ENCODE data around the gene SPRED2. TPM values are rescaled to one million over a fixed set of nuclear protein-coding genes. Genes with fewer than 3 reads are reported as not detected.

SPRED2 gene
- total RNA-seq, 1 donor from 2014 or later, result 55.8 TPM

DNA sequence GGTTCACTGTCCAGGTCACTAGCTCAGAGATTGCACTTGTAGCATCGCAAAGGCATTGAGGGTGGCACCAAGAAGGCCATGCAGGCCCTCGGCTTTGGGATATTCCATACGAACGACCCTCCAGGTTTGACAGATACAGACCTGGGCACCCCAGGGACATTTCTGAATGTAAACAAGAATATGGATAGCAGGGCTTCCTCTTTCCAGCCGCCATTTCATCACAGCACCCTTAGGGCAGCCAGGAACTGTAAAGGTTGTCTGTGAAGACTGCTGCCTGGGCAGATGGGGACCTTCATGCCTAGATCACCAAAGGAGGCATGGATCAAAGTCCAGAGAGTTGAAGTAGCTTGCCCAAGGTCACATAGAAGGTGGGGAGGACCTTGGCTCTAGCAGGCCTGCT lies 134.3 kb downstream of the SPRED2 start:
- Mint-ChIP-seq H3K4me1 (peaks cover 51% of the 10 kb centered on the region), H3K9me3 (no peaks in the 10 kb centered on the region), H3K27ac (ENCODE audit: unreplicated experiment) (no peak overlapping the region), H3K4me3 (no peak overlapping the region), H3K36me3 (ENCODE audit: low read depth) (peaks cover 1% of the 10 kb centered on the region), H3K27me3 (ENCODE audit: low read depth) (no peaks in the 10 kb centered on the region)
- TF ChIP-seq, protein P1, sequence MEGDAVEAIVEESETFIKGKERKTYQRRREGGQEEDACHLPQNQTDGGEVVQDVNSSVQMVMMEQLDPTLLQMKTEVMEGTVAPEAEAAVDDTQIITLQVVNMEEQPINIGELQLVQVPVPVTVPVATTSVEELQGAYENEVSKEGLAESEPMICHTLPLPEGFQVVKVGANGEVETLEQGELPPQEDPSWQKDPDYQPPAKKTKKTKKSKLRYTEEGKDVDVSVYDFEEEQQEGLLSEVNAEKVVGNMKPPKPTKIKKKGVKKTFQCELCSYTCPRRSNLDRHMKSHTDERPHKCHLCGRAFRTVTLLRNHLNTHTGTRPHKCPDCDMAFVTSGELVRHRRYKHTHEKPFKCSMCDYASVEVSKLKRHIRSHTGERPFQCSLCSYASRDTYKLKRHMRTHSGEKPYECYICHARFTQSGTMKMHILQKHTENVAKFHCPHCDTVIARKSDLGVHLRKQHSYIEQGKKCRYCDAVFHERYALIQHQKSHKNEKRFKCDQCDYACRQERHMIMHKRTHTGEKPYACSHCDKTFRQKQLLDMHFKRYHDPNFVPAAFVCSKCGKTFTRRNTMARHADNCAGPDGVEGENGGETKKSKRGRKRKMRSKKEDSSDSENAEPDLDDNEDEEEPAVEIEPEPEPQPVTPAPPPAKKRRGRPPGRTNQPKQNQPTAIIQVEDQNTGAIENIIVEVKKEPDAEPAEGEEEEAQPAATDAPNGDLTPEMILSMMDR (conservative IDR thresholded peaks at IDR 0.05), result no peak
- DNase-seq (ENCODE audit: low read depth, low spot score), result no peak

- TF ChIP-seq, protein P1 (conservative IDR thresholded peaks at IDR 0.05), result no peak
- no peaks in the 10 kb centered on the region for H3K9me3 Mint-ChIP-seq
- H3K36me3 Mint-ChIP-seq (ENCODE audit: low read depth), result no peaks in the 10 kb centered on the region
- H3K4me3 Mint-ChIP-seq, result no peak overlapping the region
- no peaks in the 10 kb centered on the region for H3K27me3 Mint-ChIP-seq (ENCODE audit: low read depth)
- H3K4me1 Mint-ChIP-seq, result peaks cover 51% of the 10 kb centered on the region
- no peak overlapping the region for H3K27ac Mint-ChIP-seq (ENCODE audit: unreplicated experiment)
- DNase-seq (ENCODE audit: low read depth, low spot score), result no peak
Observed at GRCh38 chr2:65297544-65297943, 134.9 kb downstream of the SPRED2 start.

DNA sequence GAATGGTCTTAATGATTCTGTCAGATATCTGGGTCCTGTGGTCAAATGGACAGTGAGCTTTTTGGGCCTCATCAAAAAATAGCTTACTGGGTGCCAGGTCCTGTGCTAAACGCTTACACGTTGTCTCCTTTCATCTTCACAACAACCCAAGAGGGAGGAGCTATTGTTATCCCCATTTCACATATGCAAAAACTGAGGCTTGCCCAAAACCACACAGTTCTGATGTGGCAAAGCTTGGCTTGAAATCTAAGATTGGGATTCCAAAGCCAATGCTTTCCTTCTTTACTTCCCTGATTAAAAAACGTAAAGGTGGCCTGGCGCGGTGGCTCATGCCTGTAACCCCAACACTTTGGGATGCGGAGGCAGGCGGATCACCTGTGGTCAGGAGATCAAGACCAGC lies 135.4 kb downstream of the SPRED2 start:
- DNase-seq (ENCODE audit: low read depth, low spot score), result no peak
- peaks cover 47% of the 10 kb centered on the region for H3K4me1 Mint-ChIP-seq
- TF ChIP-seq, protein P1 (conservative IDR thresholded peaks at IDR 0.05), result no peak
- no peak overlapping the region for H3K4me3 Mint-ChIP-seq
- H3K27ac Mint-ChIP-seq (ENCODE audit: unreplicated experiment), result no peak overlapping the region
- H3K36me3 Mint-ChIP-seq (ENCODE audit: low read depth), result no peaks in the 10 kb centered on the region
- no peaks in the 10 kb centered on the region for H3K27me3 Mint-ChIP-seq (ENCODE audit: low read depth)
- H3K9me3 Mint-ChIP-seq, result no peaks in the 10 kb centered on the region

DNA sequence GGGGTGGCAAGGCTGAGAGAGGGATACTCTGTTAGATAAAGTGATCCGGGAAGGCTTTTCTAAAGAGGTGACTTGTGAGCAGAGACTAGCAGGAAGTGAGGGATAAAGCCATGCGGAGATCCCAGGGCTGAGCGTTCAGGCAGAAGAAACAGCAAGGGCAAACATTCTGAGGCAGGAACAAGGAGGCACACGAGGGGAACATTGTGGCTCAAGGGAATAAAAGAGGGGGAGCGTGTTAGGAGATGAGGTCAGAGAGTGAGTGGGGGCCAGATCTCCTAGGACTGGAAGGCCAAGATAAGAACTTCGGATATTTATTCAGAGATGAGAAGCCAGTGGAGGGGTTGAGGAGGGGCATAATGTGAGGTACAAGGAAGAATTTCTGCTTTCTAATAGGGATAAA lies 137.7 kb downstream of the SPRED2 start:
- no peaks in the 10 kb centered on the region for H3K27me3 Mint-ChIP-seq (ENCODE audit: low read depth)
- TF ChIP-seq, protein P1 (conservative IDR thresholded peaks at IDR 0.05), result no peak
- peaks cover 38% of the 10 kb centered on the region for H3K4me1 Mint-ChIP-seq
- no peaks in the 10 kb centered on the region for H3K9me3 Mint-ChIP-seq
- no peak for DNase-seq (ENCODE audit: low read depth, low spot score)
- H3K36me3 Mint-ChIP-seq (ENCODE audit: low read depth), result no peaks in the 10 kb centered on the region
- H3K4me3 Mint-ChIP-seq, result no peak overlapping the region
- H3K27ac Mint-ChIP-seq (ENCODE audit: unreplicated experiment), result peak overlapping the region; percentile 2

DNA sequence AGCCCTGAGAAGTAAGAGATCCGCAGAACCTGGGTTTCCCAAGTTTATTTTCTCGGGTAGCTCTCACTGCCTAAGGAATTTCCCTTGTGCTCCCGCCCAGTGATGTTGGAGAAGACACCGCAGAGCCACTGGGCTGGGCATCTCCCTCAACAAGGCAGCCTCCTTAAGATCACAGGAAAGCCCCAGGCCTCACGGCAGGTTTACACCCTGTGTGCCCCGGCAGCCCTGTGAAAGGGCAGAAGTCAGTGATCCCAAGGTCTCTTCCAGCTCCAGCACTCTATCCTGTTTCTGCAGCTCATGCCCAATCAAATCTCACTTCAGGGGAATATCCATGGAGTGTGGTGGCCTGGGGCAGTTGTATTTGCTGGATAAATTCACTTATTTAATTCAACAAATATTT lies 138.3 kb downstream of the SPRED2 start:
- Mint-ChIP-seq H3K27me3 (ENCODE audit: low read depth) (no peaks in the 10 kb centered on the region), H3K4me3 (no peak overlapping the region), H3K4me1 (peaks cover 34% of the 10 kb centered on the region), H3K27ac (ENCODE audit: unreplicated experiment) (no peak overlapping the region), H3K9me3 (no peaks in the 10 kb centered on the region), H3K36me3 (ENCODE audit: low read depth) (no peaks in the 10 kb centered on the region)
- TF ChIP-seq, protein P1 (conservative IDR thresholded peaks at IDR 0.05), result no peak
- DNase-seq (ENCODE audit: low read depth, low spot score), result no peak

- H3K4me1 Mint-ChIP-seq, result peaks cover 34% of the 10 kb centered on the region
- DNase-seq (ENCODE audit: low read depth, low spot score), result no peak
- no peaks in the 10 kb centered on the region for H3K9me3 Mint-ChIP-seq
- no peaks in the 10 kb centered on the region for H3K27me3 Mint-ChIP-seq (ENCODE audit: low read depth)
- peak overlapping the region; percentile 84 for H3K27ac Mint-ChIP-seq (ENCODE audit: unreplicated experiment)
- no peaks in the 10 kb centered on the region for H3K36me3 Mint-ChIP-seq (ENCODE audit: low read depth)
- H3K4me3 Mint-ChIP-seq, result no peak overlapping the region
- TF ChIP-seq, protein P1 (conservative IDR thresholded peaks at IDR 0.05), result no peak
Observed at GRCh38 chr2:65293376-65293775, 139.0 kb downstream of the SPRED2 start.
